ENCODE results near the gene SGSM1.

The SGSM1 gene

DNA sequence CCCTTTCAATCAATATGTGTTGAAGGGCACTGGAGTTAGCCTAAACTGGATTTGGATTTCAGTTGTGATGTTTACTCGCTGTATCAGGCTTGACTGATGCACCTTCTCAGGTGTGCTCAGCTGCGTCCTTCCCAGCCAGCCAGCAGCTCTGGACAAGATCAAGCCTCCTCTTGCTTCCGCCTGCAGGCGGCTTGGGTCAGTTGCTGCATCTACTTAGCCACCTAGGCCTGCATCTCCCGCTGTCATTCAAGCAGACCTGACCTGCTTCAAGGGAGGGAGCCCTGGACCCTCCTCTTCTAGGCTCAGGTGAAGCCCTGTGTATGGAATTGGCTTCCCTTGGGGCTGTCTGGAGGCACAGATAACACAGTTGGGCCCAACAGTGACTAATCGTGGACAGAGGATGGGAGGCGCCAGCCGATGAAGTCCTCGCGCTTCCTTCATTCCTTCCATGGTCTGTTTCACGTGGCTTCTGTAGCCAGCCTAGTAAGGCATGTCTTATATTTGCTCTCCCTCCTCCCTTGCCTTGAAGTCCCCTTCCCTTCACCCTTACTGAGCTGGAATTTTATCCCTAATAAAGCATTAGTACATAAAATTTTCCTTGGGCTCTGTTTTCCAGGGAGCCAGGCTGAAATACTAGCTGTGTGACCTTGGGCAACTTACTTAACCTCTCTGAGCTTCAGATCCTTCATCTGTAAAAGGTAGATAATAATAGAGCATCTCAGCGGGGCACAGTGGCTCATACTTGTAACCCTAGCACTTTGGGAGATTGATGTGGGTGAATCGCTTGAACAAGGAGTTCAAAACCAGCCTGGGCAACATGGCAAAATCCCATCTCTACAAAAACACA, 142.6 kb downstream of the SGSM1 start:
- Histone ChIP-seq H3K36me3 (ENCODE audit: low read depth) (no peaks in the 10 kb centered on the region), H3K4me3 (ENCODE audit: severe bottlenecking) (no peak overlapping the region), H3K4me1 (ENCODE audit: insufficient read depth, poor library complexity, severe bottlenecking) (peaks cover 12% of the 10 kb centered on the region), H3K27me3 (ENCODE audit: insufficient read depth, poor library complexity, severe bottlenecking) (no peaks in the 10 kb centered on the region), H3K27ac (ENCODE audit: poor library complexity, severe bottlenecking) (no peak overlapping the region), H3K9me3 (ENCODE audit: severe bottlenecking) (no peaks in the 10 kb centered on the region)
- no peak for ATAC-seq (ENCODE audit: low read depth)
- TF ChIP-seq, protein P1, sequence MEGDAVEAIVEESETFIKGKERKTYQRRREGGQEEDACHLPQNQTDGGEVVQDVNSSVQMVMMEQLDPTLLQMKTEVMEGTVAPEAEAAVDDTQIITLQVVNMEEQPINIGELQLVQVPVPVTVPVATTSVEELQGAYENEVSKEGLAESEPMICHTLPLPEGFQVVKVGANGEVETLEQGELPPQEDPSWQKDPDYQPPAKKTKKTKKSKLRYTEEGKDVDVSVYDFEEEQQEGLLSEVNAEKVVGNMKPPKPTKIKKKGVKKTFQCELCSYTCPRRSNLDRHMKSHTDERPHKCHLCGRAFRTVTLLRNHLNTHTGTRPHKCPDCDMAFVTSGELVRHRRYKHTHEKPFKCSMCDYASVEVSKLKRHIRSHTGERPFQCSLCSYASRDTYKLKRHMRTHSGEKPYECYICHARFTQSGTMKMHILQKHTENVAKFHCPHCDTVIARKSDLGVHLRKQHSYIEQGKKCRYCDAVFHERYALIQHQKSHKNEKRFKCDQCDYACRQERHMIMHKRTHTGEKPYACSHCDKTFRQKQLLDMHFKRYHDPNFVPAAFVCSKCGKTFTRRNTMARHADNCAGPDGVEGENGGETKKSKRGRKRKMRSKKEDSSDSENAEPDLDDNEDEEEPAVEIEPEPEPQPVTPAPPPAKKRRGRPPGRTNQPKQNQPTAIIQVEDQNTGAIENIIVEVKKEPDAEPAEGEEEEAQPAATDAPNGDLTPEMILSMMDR (IDR thresholded peaks at IDR 0.05; ENCODE audit: poor library complexity, severe bottlenecking), result no peak
- DNase-seq (ENCODE audit: low spot score), result no peak

DNA sequence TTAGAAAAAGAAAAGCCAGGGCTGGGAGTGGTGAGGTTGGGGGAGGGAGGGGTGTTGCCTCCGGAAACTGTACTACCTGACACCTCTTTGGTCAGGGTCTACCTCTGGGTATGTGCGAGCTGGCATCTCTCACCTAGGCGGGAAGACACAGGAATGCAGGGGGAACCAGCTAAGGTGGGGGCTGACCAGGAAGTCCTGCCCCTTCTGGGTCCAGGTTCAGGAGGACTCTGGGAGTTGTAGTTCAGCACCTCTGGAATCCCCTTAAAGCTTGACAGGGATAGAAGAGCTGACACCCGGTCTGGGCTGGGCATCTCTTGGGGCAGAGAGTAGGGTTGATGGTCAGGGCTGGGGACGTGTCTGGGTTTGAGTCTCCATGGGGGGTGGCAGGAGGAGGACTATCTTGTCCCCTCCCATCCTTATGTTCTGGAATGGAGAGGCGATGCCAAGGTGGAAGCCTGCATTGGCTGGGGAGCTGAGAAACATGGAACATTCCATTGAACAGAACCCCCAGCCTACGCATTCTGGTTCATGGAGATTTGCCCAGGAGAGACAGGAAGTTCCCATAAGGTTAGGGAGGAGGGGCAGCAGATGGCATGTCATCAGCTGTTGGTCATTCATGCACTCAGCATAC, 144.4 kb downstream of the SGSM1 start:
- H3K4me3 ChIP-seq (ENCODE audit: severe bottlenecking), result no peak overlapping the region
- ATAC-seq (ENCODE audit: low read depth) (peak; percentile 36), DNase-seq (ENCODE audit: low spot score) (no peak)
- no peaks in the 10 kb centered on the region for H3K27me3 ChIP-seq (ENCODE audit: insufficient read depth, poor library complexity, severe bottlenecking)
- peak overlapping the region; percentile 89 for H3K27ac ChIP-seq (ENCODE audit: poor library complexity, severe bottlenecking)
- peaks cover 13% of the 10 kb centered on the region for H3K36me3 ChIP-seq (ENCODE audit: low read depth)
- TF ChIP-seq, protein P1 (IDR thresholded peaks at IDR 0.05; ENCODE audit: poor library complexity, severe bottlenecking), result no peak
- no peaks in the 10 kb centered on the region for H3K9me3 ChIP-seq (ENCODE audit: severe bottlenecking)
- H3K4me1 ChIP-seq (ENCODE audit: insufficient read depth, poor library complexity, severe bottlenecking), result peaks cover 26% of the 10 kb centered on the region

DNA sequence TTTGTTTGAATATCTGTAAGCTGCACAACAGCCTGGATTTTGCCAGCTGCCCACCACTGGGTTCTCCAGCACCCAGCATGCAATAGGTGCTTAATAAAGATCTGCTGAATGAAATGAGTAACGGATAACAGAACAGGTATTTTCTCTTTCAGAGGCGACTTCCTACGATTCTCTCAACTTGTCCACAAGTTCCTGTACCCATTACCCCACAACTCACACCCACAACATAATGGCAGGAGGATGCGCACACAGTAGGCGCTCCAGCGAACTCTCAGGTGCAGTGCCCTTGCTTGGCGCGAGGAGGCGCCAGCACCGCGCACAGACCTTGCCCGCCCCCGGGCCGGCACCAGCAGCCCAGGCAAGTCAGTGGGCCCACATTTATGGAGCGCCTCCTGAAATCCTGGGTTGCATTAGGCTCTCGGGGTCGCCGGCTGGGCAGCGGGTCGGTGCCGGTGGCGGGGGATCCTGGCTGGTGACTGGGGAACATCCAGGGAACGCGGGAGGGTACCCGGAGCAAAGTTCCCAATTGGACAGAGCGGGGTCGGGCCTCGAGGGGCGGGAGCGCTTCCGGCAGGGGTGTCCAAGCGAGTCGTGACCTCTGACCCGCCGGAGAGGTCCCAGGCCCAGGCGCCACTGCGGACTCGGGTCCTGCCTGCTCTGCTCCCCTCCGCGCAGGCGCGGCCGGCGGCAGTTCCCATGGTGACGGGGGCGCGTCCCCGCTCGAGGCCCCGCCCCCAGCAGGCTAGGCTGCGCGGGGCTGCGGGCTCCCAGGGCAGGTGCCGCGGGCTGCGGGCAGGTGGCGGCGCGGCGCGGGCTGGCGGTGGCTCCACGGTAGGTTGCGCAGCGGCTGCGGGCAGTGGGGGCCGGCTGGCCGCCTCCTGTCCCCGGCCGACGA, 146.2 kb downstream of the SGSM1 start, which contains the start of gene KIAA1671:
KIAA1671 (plus strand) TSS at position 775 of the 895 bp plus-strand sequence. CDS start 75,284 bp downstream, outside the sequence.
- peak; percentile 75 for ATAC-seq (ENCODE audit: low read depth)
- H3K27ac ChIP-seq (ENCODE audit: poor library complexity, severe bottlenecking), result peak within 1 kb of the TSS; percentile 89

DNA sequence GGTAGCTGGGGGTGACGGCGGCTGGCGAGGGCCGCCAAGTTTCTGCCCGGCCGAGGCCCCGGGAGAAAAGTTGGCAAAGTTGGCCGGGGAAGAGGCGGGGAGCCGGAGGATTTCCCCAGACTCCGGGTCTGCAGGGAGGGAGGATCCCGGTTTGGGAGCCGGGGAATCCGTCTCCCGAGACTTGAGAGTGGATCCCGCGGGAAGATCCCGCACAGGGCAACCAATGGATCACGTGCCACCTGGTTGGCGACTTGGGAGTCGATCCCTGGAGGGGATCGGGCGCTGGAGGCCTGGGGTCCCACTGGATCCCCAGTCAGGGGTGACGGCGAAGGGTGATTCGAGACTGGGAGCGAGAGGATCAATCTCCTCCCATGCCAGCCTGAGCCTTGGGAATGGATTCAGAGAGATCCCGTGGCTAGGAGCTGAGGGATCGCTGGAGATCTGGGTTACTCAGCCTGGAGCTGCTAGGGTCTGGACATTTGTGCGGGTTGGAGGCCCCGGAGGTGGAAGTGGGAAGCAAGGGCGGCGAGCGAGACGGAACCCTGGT, 146.9 kb downstream of the SGSM1 start:
- ATAC-seq (ENCODE audit: low read depth), result peak; percentile 59
- DNase-seq (ENCODE audit: low spot score), result peak; percentile 75
- Histone ChIP-seq H3K36me3 (ENCODE audit: low read depth) (peaks cover 13% of the 10 kb centered on the region), H3K4me3 (ENCODE audit: severe bottlenecking) (peak overlapping the region; percentile 87), H3K27me3 (ENCODE audit: insufficient read depth, poor library complexity, severe bottlenecking) (no peaks in the 10 kb centered on the region), H3K9me3 (ENCODE audit: severe bottlenecking) (no peaks in the 10 kb centered on the region), H3K27ac (ENCODE audit: poor library complexity, severe bottlenecking) (peak overlapping the region; percentile 89), H3K4me1 (ENCODE audit: insufficient read depth, poor library complexity, severe bottlenecking) (peaks cover 28% of the 10 kb centered on the region)
- TF ChIP-seq, protein P1 (IDR thresholded peaks at IDR 0.05; ENCODE audit: poor library complexity, severe bottlenecking), result no peak

More for the DNA sequence above, 146.2 kb downstream of the SGSM1 start, which contains the start of gene KIAA1671:
- Histone ChIP-seq H3K4me3 (ENCODE audit: severe bottlenecking) (peak within 1 kb of the TSS; percentile 87), H3K9me3 (ENCODE audit: severe bottlenecking) (no peaks in the 10 kb centered on the region), H3K4me1 (ENCODE audit: insufficient read depth, poor library complexity, severe bottlenecking) (peaks cover 28% of the 10 kb centered on the region), H3K36me3 (ENCODE audit: low read depth) (peaks cover 13% of the 10 kb centered on the region), H3K27me3 (ENCODE audit: insufficient read depth, poor library complexity, severe bottlenecking) (no peaks in the 10 kb centered on the region)
- DNase-seq (ENCODE audit: low spot score), result peak; percentile 81
- TF ChIP-seq, protein P1 (IDR thresholded peaks at IDR 0.05; ENCODE audit: poor library complexity, severe bottlenecking), result peak; percentile 98
